Neutrophil (primary cell): ENCODE results near the gene GCNT2.

Experiments
- H3K27ac ChIP-seq: fragments of 200-600 bp; sonication (generic); 2 replicates; pipeline ENCODE4 v1.5.1; 2016; ENCODE audit warnings: mild to moderate bottlenecking, moderate library complexity
- H3K27me3 ChIP-seq: fragments of 200-600 bp; sonication (generic); 2 replicates; pipeline ENCODE4 v1.6.0; 2016; ENCODE audit warnings: mild to moderate bottlenecking
- H3K36me3 ChIP-seq: fragments of 200-600 bp; sonication (generic); 2 replicates; pipeline ENCODE4 v1.5.1; 2017
- H3K4me1 ChIP-seq, 2 experiments: fragments of 200-600 bp in 1 of 2; sonication (generic) in 1 of 2; 1 replicate in 1 of 2; 2 replicates in 1 of 2; pipeline versions ENCODE4 v1.5.1 to v1.6.1; 2013 to 2016; ENCODE audit warnings: low read depth in 1 of 2, low read length in 1 of 2, mild to moderate bottlenecking in 1 of 2, moderate library complexity in 1 of 2; ENCODE audit not compliant: control insufficient read depth in 1 of 2, insufficient read depth in 1 of 2
- H3K4me3 ChIP-seq, 2 experiments: fragments of 200-600 bp in 1 of 2; sonication (generic) in 1 of 2; 1 replicate in 1 of 2; 2 replicates in 1 of 2; pipeline ENCODE4 v1.5.1; 2013 to 2016; ENCODE audit warnings: low read depth in 1 of 2, low read length in 1 of 2, mild to moderate bottlenecking in 1 of 2, moderate library complexity in 1 of 2
- H3K9me3 ChIP-seq: fragments of 200-600 bp; sonication (generic); 2 replicates; pipeline ENCODE4 v1.5.1; 2016
- TF ChIP-seq, protein P1 (sequence below): fragments of 200-600 bp; sonication (generic); IDR thresholded peaks from 2 replicates; pipeline ENCODE4 v1.5.1; 2016; ENCODE audit warnings: antibody characterized with exemption

The GCNT2 gene

GRCh38 chr6:10630178-10630577, 109.0 kb downstream of the GCNT2 start:
- Histone ChIP-seq H3K4me1 (peaks cover 3 to 6% of the 10 kb centered on the region in 2 experiments), H3K9me3 (no peaks in the 10 kb centered on the region), H3K27ac (no peak overlapping the region), H3K4me3 (no peak overlapping the region), H3K27me3 (no peaks in the 10 kb centered on the region), H3K36me3 (no peaks in the 10 kb centered on the region)
- TF ChIP-seq, protein P1, sequence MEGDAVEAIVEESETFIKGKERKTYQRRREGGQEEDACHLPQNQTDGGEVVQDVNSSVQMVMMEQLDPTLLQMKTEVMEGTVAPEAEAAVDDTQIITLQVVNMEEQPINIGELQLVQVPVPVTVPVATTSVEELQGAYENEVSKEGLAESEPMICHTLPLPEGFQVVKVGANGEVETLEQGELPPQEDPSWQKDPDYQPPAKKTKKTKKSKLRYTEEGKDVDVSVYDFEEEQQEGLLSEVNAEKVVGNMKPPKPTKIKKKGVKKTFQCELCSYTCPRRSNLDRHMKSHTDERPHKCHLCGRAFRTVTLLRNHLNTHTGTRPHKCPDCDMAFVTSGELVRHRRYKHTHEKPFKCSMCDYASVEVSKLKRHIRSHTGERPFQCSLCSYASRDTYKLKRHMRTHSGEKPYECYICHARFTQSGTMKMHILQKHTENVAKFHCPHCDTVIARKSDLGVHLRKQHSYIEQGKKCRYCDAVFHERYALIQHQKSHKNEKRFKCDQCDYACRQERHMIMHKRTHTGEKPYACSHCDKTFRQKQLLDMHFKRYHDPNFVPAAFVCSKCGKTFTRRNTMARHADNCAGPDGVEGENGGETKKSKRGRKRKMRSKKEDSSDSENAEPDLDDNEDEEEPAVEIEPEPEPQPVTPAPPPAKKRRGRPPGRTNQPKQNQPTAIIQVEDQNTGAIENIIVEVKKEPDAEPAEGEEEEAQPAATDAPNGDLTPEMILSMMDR: no peak

GRCh38 chr6:10633216-10633615, 112.1 kb downstream of the GCNT2 start:
- no peaks in the 10 kb centered on the region for H3K36me3 ChIP-seq
- no peak overlapping the region for H3K27ac ChIP-seq
- H3K9me3 ChIP-seq: no peaks in the 10 kb centered on the region
- H3K4me3 ChIP-seq: no peak overlapping the region
- H3K27me3 ChIP-seq: no peaks in the 10 kb centered on the region
- TF ChIP-seq, protein P1: no peak
- H3K4me1 ChIP-seq: peaks cover 3 to 6% of the 10 kb centered on the region in 2 experiments

- no peaks in the 10 kb centered on the region for H3K9me3 ChIP-seq
- no peak overlapping the region for H3K27ac ChIP-seq
- no peaks in the 10 kb centered on the region for H3K36me3 ChIP-seq
- peaks cover 18% of the 10 kb centered on the region for H3K27me3 ChIP-seq
- peaks cover 21 to 24% of the 10 kb centered on the region in 2 experiments for H3K4me1 ChIP-seq
- TF ChIP-seq, protein P1: no peak
- H3K4me3 ChIP-seq: no peak overlapping the region
Observed at GRCh38 chr6:10640412-10640811, 119.3 kb downstream of the GCNT2 start.

- H3K4me3 ChIP-seq: no peak overlapping the region
- peaks cover 21 to 24% of the 10 kb centered on the region in 2 experiments for H3K4me1 ChIP-seq
- no peak overlapping the region for H3K27ac ChIP-seq
- no peaks in the 10 kb centered on the region for H3K9me3 ChIP-seq
- TF ChIP-seq, protein P1: no peak
- H3K36me3 ChIP-seq: no peaks in the 10 kb centered on the region
- peaks cover 23% of the 10 kb centered on the region for H3K27me3 ChIP-seq
Observed at GRCh38 chr6:10641528-10641927, 120.4 kb downstream of the GCNT2 start.

GRCh38 chr6:10643201-10643651, 122.1 kb downstream of the GCNT2 start:
- TF ChIP-seq, protein P1: no peak
- peaks cover 23% of the 10 kb centered on the region for H3K27me3 ChIP-seq
- no peaks in the 10 kb centered on the region for H3K9me3 ChIP-seq
- peak overlapping the region; percentile 32 to 34 for H3K4me3 ChIP-seq
- no peaks in the 10 kb centered on the region for H3K36me3 ChIP-seq
- H3K4me1 ChIP-seq: peaks cover 21 to 24% of the 10 kb centered on the region in 2 experiments
- peak overlapping the region; percentile 72 for H3K27ac ChIP-seq

GRCh38 chr6:10644225-10644624, 123.1 kb downstream of the GCNT2 start:
- TF ChIP-seq, protein P1: no peak
- Histone ChIP-seq H3K9me3 (no peaks in the 10 kb centered on the region), H3K27me3 (peaks cover 20% of the 10 kb centered on the region), H3K36me3 (no peaks in the 10 kb centered on the region), H3K4me1 (peaks cover 21 to 24% of the 10 kb centered on the region in 2 experiments), H3K4me3 (no peak overlapping the region), H3K27ac (no peak overlapping the region)
